Stimulated activated CD8-positive, alpha-beta memory T cell treated with anti-CD3 and anti-CD28 coated beads, Interleukin-2, amount 100 ng/mL, for 1 hour (primary cell): ENCODE data around the gene PIGQ.

ENCODE experiments used
- DNase-seq, 2 donors: peaks; one replicate each; pipeline ENCODE4 v3.0.0-alpha.2; 2020; ENCODE audit warnings: low read depth in 2 of 2

The PIGQ gene

DNA sequence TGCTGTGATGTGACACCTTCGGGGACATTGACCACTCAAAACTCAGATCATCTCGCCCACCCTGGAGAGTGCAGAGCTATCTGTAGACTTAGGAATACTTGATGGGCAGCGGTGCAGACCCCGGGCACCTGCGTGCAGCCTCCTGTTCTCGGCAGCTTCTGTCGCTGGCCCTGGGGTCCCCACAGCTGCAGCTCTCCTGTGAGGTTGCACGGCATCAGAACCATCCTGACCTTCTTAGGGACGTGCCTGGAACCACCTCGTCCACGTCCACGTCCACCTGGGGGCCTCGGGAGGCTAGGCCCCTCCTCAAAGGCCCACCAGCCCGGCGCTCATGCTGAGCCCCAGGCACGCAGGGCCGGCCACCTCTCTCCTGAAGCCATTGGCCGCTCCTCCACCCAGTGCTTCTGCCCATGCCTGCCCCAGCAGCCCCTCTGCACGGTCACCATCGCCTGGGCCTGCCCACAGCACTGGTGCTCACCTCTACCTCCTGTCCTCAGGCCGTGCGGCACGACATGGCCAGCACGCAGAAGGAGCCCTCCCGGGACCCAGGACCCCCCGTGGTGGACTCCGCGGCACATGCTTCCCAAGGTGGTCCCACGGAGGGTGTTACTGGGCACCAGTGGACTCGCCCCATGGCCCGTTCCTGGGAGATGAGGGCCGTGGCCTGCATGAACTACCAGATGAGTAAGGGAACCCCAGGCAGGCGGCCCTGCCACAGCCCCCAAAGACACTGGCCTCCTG is 58.7 kb downstream of the PIGQ start:
- DNase-seq, result no peak

DNA sequence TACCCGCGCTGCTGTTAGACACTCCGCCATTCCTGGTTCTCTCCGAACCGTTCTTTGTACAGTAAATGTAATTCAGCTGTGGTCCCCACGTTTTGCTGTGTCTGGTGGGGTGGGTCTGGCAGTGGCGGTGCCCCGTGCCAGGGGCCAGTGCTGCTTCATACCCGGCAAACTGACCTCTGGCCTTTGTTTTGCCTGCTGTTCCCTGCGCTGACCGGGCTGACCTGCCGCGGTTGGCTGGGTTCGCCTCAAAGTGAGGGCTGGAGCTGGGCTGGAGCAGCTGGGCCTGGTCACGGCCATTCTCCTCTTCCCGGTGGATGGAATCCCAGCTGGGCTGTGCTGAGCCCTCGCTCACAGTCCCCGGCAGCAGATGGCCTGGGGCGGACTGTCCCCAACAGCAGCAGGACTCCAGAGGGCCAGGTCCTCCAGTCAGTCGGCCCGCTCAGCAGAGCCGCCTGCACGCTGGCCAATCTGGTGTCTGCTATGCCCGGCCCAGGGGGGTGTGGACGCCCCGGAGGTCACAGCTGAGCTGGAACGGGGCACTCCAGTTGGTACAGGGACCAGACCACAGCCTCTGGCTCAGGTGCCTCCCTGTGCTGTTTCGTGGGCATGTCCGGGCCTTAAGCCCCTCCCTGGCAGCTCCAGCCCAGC is 59.5 kb downstream of the PIGQ start:
- DNase-seq, result no peak

DNA sequence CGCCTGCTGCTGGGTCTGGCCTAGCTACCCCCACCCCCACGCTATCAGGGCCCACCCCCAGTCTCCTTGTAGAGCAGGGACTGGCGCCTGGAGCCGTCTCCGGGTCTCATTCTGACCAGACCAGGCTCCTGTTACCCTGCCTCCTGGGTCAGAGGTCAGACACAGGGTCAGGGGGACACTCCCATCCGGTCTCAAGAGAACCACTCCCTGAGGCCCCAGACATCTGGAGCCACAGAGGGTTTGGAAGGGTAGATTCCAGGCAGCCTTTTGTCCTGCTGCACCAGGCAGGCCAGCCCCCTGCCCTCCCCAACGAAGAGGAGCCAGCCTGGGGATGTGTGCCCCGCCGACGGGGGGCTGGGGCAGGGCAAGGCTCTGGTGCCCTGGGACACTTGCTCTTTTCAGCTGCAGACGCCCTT is 60.1 kb downstream of the PIGQ start:
- no peak for DNase-seq

DNA sequence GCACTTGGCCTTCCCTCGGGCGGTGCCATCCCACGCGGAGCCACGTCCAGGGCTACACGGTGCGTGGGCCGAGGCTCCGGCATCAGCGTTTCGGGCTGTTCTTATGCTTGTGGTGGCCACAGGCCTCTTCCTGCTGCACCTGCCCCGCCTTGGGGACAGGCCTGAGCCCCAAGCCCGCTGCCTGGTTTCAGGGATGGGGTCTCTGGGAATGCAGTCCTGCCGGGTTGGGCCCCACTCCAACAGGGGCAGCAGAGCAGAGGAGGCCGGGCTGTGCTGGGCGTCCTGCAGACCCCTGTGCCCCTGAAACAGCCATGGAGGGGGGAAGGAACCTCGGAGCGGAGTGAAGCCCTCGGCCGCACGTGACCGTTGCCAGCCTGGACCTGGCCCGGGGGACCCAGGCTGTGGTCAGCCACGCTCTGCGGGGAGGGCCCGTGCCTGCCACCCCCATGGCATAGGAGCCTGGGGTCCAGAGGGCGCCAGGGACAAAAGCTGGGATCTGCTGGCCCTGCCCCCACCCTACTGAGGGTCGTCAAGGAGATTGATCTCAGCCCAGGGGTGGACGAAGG is 60.6 kb downstream of the PIGQ start:
- DNase-seq, result no peak

DNA sequence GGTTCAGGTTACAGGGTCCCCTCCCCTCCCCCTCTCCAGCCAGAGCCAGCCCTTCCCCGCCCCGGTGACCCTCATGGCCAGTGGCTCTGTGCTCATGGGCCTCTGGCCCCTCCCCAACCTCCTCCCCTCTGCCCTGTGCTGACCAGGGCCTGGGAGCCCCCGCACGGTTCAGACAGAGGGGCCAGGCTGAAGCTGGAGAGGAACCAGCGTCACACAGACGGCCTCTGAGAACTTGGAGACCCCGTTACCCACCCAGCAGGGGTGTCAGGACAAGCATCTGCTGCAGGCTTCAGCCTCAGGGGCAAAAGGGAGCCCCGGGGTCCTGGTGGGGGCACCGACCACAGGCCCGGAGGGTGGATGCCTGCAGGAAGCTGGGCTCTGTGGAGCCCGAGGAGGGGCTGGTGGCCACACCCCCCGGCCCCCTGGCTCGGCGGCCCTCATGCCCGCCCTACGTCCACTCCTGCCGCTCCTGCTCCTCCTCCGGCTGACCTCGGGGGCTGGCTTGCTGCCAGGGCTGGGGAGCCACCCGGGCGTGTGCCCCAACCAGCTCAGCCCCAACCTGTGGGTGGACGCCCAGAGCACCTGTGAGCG is 61.1 kb downstream of the PIGQ start, which contains the start of gene WFIKKN1:
Gene WFIKKN1, plus strand, starts transcription at position 171 of the 591 bp plus-strand sequence. Its CDS starts 269 bp downstream, at position 440.
- no peak for DNase-seq

DNA sequence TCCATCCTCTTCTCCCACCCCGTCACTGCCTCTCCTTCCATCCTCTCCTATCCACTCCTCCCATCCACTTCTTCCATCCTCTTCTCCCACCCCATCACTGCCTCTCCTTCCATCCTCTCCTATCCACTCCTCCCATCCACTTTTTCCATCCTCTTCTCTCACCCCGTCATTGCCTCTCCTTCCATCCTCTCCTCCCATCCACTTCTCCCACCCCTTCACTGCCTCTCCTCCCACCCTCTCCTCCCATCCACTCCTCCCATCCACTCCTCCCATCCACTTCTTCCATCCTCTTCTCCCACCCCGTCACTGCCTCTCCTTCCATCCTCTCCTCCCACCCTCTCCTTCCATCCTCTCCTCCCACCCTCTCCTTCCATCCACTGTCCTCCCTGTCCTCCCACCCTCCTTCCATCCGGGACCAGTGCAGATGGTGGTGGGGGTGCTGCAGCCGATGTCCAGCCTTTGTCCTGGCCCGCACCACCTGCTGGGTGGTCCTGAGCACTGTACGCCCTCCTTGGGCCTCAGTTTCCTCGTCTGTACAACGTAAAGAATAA is 62.1 kb downstream of the PIGQ start:
- no peak for DNase-seq

DNA sequence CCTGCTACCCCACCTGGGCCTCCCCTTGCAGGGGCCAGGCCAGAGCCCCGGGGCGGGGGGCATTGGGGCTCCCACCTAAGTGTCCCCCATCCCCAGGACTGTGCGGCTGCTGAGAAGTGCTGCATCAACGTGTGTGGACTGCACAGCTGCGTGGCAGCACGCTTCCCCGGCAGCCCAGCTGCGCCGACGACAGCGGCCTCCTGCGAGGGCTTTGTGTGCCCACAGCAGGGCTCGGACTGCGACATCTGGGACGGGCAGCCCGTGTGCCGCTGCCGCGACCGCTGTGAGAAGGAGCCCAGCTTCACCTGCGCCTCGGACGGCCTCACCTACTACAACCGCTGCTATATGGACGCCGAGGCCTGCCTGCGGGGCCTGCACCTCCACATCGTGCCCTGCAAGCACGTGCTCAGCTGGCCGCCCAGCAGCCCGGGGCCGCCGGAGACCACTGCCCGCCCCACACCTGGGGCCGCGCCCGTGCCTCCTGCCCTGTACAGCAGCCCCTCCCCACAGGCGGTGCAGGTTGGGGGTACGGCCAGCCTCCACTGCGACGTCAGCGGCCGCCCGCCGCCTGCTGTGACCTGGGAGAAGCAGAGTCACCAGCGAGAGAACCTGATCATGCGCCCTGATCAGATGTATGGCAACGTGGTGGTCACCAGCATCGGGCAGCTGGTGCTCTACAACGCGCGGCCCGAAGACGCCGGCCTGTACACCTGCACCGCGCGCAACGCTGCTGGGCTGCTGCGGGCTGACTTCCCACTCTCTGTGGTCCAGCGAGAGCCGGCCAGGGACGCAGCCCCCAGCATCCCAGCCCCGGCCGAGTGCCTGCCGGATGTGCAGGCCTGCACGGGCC is 62.9 kb downstream of the PIGQ start:
- no peak for DNase-seq

DNA sequence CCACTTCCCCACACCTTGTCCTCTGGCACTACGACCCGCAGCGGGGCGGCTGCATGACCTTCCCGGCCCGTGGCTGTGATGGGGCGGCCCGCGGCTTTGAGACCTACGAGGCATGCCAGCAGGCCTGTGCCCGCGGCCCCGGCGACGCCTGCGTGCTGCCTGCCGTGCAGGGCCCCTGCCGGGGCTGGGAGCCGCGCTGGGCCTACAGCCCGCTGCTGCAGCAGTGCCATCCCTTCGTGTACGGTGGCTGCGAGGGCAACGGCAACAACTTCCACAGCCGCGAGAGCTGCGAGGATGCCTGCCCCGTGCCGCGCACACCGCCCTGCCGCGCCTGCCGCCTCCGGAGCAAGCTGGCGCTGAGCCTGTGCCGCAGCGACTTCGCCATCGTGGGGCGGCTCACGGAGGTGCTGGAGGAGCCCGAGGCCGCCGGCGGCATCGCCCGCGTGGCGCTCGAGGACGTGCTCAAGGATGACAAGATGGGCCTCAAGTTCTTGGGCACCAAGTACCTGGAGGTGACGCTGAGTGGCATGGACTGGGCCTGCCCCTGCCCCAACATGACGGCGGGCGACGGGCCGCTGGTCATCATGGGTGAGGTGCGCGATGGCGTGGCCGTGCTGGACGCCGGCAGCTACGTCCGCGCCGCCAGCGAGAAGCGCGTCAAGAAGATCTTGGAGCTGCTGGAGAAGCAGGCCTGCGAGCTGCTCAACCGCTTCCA is 63.7 kb downstream of the PIGQ start:
- DNase-seq, result no peak
